SH-SY5Y (cell line): ENCODE results near the gene APOL1.

ENCODE experiments used
- GATA2 ChIP-seq: IDR thresholded peaks from 2 replicates; pipeline ENCODE4 v1.6.1; 2011; ENCODE audit warnings: mild to moderate bottlenecking, low read depth, low read length
- GATA3 ChIP-seq: IDR thresholded peaks from 2 replicates; pipeline ENCODE4 v1.6.1; 2011; ENCODE audit warnings: low read depth, mild to moderate bottlenecking, low read length, moderate library complexity

GRCh38 chr22:36284171-36284571 lies 31.2 kb downstream of the APOL1 start:
- TF ChIP-seq GATA3 (no peak), GATA2 (no peak)
